Stimulated activated CD4-positive, alpha-beta T cell treated with anti-CD3 and anti-CD28 coated beads, Interleukin-1b, Interleukin-23, amount 100 ng/mL, for 24 hours (primary cell): ENCODE measurements around the gene GRHPR.
"Not testable (repeated sequence)": the region's sequence is repeated elsewhere in the genome, so short reads cannot be mapped to it uniquely, and the experiment has no call there.

ENCODE experiments used
- DNase-seq, 4 experiments: peaks; one replicate each; pipeline ENCODE4 v3.0.0-alpha.2; 2020; ENCODE audit warnings: low read depth in 4 of 4, low spot score in 1 of 4

GRHPR gene

DNA sequence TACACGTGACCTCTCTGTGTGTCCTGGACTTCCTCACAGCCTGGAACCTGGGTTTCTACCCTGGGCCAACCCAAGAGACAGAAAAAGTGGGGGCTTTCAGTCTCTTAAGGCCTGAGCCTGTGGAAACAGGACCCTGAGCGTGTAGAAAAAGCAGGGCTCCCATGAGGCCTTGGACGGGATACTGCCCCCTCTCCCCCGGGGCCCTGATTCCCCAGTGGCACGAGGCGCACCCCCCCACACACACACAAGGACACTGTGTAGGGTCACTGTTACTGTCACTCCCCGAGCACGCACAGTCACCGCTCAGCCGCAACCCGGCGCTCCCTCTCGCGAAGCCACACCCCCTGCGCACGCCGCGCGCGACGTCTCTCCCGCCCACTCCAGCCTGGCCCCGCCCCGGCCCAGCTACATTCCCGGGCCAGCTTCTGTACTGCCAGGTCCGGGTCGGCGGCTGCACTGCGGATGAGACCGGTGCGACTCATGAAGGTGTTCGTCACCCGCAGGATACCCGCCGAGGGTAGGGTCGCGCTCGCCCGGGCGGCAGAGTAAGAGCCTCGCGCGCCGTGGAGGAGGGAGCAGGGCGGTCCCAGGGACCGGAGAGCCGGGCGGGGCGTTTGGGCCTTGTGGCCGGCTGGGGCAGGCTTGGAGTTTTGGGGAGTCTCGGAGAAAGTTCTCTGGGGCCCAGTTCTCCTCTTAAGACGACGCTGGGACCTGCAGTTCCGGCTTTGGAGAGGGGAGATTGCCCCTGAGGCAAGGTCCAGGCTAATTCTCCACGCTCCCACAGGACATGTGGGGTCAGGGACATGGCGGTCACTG is at the start of gene GRHPR:
Gene GRHPR, plus strand, starts transcription at position 408 of the 816 bp plus-strand sequence. Its CDS starts 55 bp downstream, at position 463.
- peak; percentile 79 to 90 (median 88) for DNase-seq

DNA sequence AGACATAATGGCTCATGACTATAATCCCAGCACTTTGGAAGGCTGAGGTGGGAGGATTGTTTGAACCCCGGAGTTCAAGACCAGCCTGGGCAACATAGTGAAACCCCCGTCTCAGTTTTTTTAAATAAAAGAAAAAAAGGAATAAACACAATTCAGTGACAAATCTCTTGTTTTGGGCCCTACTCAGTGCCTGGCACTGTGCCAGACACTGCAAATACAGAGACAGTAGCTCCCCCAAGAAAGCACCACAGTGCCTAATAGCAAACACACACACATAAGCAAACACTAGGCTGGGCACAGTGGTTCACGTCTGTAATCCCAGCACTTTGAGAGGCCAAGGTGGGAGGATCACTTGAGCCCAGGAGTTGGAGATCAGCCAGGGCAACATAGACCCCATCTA is 49.7 kb upstream of the GRHPR start:
- no peak for DNase-seq

DNA sequence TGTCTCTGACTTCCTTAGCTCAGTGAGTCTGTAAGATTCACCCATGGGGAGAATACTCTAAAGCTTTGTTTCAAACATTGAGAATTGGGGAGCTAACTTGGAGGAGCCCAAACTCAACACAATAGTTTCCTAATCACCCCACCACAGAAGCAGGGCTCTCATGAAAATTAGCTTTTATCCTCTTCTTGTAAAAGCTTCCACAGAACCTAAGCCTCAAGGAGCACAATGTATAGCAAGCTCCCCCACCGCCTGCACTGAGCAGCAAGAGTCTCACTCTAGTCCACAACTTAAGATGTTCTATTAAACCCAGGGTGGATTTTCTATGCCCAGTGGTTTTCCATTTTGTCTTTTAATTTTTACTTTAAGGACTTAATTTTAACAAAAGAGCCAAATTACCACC is 48.9 kb upstream of the GRHPR start:
- DNase-seq = no peak

DNA sequence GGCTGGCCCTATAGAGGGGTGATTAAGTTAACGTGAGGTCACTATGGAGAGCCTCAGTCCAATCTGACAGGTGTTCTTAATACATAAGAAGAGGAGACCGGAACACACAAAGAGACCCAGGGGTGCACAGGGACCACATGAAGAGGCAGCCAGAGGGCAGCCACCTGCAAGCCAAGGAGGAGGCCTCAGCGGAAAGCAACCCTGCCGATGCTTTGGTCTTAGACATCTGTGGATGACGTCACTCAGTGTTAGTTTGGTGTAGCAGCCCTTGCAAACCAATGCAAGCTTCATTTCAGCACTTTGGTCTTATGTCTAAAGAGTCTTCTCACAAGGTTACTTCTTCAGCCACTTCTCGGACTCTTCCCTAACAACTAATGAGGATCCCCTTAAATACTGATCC is 47.6 kb upstream of the GRHPR start:
- no peak for DNase-seq

DNA sequence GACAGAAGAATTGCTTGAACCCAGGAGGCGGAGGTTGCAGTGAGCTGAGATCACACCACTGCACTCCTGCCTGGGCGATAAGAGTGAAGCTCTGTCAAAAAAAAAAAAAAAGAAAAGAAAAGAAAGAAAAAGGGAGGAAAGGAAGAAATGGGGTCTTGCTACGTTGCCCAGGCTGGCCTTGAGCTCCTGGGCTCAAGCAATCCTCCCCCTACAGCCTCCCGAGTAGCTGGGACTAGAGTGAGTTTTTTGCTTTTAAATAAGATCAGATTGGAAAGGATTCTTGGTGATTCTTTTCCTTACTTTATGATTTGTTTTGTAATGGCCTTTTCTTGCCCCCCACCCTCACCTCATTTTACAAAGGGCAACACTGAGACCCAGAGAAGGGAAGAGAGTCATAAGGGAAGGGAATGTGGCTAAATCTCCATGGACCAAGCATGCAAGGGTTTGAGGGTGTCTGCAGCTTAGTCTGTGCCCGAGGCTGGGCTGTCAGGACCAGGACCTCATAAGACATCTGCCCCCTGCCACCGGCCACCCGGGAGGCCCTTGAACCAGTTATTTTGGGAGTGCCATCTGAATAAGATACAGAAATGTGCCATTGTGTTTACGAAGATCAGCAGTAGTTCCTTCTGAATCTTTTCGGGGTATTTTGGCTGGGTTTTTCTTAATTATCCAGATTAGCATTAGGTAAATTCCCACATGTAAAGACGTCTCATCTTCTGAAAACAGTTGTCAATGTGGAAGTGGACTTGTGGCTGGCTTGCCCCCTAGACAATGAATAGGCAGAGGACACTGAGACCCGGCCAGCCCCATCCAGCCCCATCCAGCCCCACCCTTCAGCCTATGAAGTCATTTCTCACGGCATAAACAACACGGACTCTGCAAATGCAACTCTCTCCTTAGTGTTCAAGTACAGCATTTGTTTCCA is 44.5 kb upstream of the GRHPR start:
- DNase-seq = no peak

DNA sequence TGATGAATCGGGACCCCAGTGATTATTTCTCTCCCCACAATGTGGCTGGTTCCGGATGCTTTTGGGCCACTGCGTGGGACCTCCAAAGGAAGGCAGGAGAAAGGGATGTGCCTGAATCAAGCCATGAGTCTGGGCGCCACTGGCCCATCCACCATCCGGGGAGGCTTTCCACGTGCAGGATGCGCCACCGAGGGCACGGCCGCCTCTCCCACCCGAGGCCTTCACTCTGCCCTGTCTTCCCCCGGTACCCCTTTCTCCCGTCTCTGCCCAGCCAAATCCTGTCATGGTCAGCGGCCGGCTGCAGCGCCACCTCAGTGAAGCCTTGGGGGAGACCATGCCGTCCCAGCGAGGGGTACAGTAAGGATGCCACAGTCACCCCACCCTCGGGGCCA is 43.9 kb upstream of the GRHPR start:
- DNase-seq = no peak

DNA sequence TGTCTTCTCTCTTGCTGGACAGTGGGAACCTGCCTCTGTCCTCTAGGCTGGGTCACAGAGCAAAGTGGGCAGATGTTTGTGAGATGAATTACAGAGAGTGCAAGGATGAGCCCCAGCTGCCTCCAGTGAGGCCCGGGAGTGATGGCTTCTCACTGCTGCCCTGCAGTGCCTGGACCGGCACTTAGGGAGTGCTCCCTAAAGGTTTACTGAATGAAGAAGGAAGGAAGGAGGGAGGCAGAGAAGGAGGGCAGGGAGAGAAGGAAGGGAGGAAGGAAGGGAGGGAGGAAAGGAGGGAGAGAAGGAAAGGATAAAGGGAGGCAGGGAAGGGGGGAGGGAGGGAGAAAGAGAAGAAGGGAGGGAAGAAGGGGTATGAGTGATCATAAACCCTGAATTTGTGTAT is 42.7 kb upstream of the GRHPR start:
- no peak for DNase-seq

DNA sequence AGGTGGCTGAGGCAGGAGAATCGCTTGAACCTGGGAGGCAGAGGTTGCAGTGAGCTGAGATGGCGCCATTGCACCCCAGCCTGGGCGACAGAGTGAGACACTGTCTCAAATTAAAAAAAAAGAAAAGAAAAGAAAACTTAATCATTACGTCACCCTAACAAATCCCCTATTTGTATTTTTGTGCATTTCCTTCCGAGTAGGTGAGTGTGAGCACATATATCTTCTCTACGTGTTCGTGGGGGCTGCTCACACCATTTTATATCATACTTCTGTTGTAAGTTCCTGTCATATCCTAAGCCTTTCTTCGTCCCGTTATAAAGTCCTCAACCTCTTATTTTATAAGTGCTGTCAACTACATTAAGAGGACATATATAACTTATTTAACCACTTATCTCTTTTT is 41.9 kb upstream of the GRHPR start:
- no peak for DNase-seq

DNA sequence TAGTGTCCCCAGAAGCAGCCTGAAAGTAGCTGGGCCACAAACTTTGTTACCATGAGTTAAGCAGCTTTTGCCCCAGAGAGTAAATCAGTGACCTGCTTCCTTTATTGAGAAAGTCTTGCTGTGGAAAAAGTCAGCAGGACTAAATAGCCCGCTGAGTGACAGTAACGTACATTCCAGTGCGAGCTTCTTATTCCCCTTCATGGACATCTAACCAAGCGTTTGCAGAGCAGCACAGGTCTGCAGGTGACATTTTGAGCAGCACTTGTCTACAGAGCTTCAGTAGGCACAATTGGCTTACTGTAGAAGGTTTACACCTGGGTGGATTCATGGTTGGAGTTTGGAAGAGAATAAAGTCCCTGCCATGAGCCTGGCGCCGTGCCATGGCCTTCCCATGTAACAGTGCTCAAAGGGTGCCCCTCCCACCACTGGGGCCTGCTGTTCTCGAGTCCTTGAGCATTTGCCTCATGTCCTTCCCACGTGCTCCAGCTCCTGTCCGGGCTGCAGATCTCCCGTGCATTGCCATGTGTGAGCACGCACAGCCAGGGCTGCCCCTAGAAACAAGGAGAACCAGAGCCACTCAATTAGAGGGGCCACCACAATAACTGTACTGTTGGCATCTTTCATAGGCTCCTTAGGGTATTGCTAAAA is 41.3 kb upstream of the GRHPR start:
- DNase-seq = no peak

DNA sequence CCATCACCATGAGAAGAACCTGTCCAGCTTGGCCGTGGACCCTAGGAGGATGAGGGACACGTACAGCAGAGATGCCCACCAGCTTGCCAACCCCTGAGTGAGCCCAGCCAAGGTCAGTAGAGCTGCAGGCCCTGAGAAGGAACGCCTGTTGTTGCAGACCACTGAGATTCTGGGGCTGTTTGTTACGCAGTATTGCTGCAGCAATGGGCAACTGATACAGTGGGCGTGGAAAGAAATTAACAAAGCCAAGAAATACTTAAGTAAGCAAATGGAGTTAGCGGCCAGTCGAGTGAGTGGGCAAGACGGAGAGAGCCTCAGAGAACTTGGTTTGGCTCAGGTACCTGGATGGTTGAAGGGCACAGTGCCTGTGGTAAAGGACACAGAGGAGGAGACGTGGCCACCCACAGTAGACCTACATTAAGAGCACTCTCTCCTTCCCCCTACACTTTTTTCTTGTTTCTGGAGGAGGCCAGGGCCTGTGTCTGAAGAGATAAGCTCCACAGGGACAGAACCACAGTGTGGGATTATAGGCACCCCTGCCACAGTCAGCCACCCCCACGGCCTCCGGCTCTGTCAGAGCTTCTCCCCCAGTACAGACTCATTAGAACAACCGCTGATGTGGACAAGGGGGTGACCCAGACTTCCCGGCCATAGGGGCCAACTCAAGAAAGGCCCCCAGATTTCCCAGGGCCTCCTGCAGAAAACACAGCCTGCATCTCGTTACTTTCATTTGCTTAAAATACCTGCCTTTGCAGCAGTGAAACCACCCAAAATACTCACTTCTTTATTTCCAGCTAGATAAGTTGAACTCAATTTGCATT is 40.1 kb upstream of the GRHPR start:
- DNase-seq = no peak

DNA sequence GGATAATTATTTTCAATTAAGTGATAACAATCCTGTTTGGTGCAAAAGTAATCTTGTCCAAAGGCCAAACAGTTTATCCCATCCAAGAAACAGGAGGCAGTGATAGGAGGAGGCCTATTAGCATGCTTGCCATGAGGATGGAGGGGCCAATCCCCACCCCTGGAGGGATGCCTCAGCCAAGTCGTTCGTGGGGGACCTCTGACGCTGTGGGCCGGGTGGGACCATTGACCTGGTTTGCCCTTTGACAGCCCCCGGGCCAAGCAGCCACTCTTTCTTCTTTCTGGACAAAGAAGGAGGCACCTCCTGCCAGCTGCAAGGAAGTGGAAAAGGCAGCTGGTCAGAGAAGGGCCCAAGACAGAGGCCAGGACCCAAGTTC is 39.5 kb upstream of the GRHPR start:
- no peak for DNase-seq

DNA sequence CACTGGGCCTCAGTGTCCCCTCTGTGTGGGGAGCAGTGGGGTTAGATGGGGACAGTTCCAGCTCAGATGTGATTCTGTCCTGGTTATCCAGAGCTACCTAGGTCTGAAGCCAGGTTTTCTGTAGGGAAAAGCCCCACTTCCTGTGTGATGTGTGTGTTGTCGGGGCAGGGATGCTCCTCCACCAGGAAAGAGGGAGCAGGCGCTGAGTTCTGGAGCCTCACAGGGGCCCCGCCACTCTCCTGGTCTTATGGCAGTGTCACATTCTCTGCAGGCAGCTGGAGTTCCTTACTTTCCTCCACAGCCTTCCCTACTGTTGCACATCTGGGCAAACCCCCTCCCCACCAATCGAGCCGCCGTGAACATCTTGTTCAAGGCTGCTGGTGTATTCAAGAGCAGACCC is 39.1 kb upstream of the GRHPR start:
- no peak for DNase-seq

DNA sequence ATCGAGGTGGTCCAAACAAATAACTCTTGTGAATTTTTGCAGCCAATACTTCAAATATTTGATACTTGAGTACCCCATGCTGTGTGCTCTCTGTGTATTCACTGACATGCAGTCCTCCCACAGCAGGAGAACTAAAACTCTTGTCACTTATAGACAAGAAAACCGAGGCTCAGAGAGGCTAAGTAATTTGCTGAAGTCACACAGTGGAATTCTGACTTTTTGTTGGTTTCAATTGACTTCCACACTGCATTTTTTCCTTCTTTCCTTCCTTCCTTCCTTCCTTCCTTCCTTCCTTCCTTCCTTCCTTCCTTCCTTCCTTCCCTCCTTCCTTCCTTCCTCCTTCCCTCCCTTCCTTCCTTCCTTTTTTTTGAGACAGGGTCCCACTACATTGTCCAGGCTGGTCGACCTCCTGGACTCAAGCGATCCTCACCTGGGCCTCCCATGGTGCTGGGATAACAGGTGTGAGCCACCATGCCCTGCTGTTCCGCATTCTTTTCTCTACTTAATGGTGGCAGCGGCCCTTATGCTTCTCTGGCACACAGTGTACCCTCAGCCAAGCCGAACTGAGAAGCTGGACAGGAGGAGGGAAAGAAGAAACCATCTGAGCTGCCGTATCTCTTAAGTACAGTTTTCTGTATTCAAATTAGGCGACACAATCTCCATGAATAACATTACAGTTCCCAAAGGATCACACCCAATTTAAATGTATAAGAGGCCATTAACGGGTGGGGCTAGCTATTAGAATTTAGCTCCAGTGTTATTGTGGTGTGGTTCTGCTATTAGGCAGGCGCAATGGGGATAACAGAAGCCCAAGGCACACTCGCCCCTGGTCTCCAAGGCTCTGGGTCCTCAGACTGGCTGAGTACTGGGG is 38.4 kb upstream of the GRHPR start:
- no peak for DNase-seq

DNA sequence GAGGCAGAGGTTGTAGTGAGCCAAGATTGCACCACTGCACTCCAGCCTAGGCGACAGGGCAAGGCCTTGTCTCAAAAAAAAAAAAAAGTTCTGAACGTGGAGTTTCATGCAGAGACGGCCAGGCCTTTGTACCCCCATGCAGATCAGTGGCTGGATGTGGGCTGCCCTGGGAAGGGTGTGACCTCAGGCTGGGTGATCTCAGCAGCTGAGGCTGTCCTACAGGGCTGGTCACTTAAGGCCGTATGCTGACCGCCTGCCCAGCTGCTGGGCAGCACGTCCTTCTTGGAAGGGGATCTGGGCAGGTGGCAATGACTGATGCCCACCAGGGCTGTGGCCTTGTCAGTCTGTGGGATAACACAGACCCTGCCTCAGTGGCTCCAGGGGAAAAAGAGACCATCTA is 37.2 kb upstream of the GRHPR start:
- DNase-seq = no peak

DNA sequence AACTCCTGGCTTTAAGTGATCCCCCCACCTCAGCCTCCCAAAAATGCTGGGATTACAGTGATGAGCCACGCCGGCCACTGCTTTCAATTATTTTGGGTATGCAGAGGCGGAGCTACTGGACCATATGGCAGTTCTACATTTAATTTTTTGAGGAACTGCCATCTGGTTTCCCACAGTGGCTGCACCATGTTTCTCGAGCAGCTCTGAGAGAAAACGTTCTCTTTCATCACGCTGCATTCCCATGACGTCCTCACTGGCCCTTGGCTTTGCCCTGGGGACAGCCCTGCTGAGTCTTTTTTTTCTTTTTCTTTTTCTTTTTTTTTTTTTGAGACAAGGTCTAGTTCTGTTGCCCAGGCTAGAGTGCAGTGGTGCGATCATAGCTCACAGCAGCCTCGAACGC is 35.5 kb upstream of the GRHPR start:
- no peak for DNase-seq

DNA sequence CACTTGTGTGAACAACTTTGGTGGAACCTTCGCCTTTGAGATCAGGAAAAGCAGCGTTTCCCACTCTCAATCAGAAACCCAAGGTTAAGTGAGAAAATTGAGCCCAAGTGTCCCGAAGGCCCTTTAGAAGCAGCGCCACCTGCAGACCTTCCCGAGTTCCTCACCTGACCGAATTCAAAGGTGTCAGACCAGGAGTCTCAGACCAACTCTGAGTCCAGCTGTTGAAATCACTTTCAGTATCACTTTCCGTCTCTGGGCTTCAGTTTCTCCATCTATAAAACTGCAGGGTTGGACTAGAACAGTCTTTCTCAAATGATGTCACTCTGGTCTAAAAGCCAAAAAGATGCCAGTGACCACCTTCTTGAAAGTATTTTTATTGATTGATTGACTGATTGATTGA is 31.7 kb upstream of the GRHPR start:
- no peak for DNase-seq

DNA sequence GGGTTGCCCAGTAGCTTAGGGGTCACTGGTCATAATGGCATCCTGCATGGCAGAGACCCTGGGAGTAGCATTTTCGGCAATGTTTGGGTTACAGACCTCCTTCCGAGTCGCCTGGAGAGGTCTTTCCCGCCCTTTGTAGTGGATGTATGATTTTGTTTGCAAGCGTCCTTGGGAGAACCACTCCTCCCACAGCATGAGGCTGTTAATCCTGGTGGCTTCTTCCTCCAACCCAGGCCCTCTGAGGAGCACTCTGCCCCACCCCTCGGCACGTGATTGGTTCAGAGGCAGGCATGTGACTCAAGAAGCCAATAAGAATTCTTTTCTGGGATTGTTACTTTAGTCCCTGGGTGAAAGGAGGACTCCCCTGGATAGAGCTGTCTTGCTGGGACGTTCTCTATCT is 30.2 kb upstream of the GRHPR start:
- DNase-seq = no peak

DNA sequence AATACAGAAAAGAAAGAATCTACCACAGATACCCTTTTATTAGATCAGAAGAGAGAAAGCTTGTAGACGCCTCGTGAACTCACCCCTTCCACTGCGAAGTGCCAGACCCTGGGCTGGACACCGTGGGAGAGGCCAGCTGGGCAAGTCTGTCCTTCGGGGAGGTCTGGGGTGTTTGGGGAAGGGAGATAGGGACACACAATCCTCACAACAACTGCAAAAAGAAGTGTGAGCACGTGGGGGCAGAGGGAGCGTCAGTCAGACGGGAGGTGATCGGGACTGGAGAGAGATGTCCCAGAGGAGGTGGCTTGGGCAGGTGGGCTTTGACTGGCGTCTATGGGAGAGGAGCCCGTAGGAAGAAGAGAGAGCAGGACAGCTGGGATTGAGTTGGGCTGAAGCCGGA is 27.3 kb upstream of the GRHPR start:
- DNase-seq = no peak

DNA sequence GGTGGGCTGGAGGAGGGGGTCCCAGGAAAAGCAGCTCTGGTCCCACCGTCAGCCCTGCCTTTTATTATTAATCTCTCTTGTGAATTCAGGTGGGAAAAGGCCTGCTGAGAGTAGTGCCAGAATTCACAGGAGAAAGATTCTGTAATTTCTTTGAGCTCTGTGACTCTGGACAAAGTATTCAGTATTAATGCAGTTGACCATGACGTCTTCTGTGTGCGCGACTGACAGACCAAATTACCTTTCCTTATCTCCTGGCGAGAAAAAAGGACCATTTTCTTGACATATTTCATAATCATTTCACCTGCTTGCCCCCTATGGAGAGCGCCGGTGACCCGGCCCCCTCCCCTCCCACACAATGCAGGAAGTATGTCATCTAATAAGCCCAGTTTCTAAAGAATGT is 26.8 kb upstream of the GRHPR start:
- DNase-seq = no peak

DNA sequence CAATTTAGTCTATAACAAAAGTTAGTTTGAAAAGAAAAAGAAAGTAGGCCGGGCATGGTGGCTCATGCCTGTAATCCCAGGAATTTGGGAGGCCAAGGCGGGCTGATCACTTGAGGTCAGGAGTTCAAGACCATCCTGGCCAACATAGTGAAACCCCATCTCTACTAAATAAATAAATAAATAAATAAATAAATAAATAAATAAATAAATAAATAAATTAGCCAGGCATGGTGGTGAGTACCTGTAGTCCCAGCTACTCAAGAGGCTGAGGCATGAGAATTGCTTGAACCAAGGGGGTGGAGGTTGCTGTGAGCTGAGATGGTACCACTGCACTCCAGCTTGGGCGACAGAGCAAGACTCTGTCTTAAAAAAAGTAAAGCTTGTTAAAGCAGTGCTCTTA is 24.5 kb upstream of the GRHPR start:
- DNase-seq = not testable (repeated sequence)
